8988T (cell line): ENCODE results near the gene PIK3C2G.

Experiments used
- DNase-seq: peaks from one replicate; pipeline ENCODE4 v3.0.0; 2011

The PIK3C2G gene

DNA sequence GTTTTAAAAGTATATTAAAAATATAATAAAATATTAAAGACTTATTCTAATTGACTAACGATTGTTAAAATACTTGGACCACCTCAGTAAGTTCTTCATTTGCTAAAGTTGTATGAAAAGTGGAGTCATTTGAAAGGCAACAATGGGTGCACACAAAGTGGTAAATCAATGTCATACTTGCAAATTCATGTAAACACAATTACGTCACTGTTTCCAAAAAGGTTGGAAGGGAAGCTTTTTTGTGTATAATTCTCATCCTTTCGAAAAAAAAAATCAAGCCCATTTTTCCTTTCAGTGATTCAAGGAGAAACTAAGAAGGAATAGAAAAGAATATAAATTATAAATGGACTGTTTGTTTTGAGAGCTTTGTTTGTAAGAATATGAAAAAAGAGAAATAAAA, 166.2 kb downstream of the PIK3C2G start:
- DNase-seq: no peak

DNA sequence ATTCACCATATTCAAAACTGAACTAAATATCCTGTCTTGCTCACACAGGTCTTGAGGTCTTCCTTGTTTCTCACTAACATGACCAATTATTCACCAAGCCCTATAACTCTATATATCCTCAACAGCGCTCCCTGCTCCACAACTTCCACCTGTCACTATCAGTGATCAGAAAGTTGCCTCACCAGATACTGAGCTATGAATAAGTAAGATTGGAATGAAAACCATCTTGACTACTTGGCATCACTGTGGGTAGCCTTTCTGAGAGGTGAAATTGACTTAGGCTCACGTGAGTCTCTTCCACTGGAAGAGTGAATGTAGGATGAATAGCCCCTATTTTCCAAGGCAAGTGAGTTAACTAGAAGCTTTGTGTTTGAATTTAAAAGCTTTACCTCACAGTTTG, 167.1 kb downstream of the PIK3C2G start:
- DNase-seq: no peak

DNA sequence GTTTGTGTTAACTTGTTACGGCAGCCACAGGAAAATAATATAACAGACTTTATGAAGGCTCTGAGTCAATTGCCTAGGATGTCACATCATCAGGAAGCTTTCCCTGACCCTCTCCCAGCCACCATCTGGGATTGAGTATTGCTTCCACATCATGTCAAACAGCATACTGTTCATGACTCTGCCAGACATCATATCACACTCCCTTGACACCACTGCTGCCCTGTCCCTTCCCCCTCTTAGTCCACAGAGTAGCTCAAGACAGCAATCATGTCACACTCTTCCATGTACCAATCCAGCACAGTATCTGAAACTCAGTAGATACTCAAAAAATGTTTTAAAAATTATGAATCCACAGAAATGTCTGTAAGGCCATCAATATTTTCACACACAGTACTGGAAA, 168.0 kb downstream of the PIK3C2G start:
- DNase-seq: no peak

- DNase-seq: no peak
Measured at GRCh38 chr12:18430425-18431048, 169.2 kb downstream of the PIK3C2G start.

- no peak for DNase-seq
Measured at GRCh38 chr12:18431771-18432170, 170.5 kb downstream of the PIK3C2G start.

DNA sequence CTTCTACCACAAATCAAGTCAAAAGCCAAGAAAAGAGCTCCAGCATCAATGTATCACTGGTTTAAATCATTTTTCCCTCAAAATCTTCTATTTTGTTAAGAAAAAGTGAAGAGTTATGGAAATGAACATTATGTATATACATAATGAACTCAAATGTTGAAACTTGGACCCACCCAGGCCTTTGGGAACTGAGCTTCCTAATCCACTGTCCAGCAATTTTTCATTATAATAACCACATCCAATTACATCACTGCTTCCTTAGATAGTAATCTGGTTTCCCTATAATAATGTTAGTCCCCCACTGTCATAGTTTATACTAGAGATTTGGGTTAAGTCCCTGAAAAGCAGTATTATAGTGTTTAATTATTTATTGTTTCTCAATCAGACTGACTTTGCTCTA, 170.9 kb downstream of the PIK3C2G start:
- DNase-seq: no peak

GRCh38 chr12:18436170-18436569, 174.9 kb downstream of the PIK3C2G start:
- DNase-seq: no peak

DNA sequence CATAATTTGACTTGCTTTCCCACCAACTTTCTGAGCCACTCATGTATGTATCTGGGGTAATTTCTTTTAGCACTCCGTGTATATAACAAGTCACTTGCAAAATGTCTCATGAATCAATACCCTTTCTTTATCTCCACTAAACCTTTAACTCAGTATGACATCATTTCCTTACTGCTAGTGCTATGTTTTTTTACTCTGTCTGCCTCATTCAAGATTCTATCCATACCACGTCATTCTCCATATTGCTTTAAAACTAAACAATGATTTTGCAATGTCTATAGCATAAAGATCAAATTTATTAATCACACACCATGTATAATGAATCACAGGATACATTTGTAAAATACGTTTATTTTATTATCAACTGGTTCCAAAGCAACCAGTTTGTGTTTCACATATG, 178.2 kb downstream of the PIK3C2G start:
- DNase-seq: no peak

DNA sequence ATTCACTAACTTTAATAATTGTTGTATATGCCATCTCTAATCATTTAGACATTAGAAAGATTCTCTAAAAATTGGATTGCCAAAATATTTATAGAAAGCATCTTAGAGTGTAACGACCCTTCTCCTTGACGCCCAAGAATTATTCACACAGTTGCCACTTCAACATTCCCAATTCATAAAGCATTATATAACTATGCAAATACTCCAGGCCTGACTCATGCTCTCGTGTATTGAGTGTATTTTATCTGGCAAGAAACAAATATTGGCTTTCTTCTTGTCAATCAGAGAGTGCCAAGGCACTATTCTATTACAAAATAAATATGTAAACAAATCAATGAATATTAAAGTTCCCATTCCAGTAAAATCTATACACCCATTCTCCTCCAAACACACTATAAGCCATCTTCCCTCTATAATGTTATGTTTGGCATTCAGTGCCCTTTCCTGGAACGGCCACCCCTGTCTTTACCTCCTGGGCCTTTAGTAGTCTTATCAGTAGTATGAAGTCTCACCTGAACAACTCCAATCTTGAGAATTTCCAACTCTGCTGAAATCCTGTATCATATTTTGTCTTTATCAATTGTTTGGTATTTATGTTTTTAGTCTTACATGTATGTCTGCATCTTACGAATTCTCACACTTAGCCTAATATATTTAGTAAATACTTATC, 182.6 kb downstream of the PIK3C2G start:
- DNase-seq: no peak

DNA sequence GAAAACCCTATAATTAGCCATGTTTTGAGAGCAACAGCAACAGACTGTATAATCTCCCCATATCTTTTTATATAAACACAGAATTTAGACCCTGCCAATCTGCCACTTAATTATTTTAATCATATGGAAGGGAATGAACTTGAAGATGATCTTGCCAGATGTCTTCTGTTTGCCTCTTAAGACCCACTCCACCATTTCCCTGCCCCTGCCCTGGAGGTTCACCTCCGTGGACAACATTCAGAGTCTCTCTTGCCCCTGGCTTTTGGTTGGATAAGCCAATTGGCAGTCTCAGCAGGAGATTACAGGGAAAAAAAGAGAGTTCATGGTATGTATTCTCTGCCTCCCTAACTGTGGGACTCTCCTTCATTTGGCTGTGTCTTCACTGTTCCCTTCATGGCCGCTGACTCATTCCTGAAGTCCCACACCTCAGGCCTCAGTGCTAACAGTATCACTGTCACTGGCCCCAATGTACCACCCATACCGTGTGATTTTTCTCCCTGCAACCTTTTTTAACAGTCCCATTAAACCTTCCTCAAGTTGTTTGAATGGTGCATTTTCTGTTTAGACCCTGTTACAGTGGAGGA, 184.8 kb downstream of the PIK3C2G start:
- no peak for DNase-seq

DNA sequence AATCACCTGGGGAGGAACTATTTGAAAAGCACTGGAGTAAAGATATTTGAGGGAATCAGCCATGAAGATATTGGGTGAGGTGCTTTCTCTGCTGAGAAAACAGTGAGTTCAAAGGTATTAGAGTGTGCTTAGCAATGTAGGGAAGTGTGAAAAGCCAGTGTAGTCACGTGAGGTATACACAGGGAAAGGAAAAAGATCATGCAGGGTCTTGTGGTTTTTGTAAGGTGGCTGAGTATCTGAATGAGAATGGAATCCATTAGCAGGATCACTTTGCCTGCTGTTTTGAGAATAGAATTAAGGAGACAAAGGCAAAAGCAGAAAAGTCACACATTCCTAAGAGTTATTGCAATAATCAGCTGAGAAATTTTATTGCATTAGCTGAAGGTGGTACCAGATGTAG, 193.0 kb downstream of the PIK3C2G start:
- DNase-seq: no peak

DNA sequence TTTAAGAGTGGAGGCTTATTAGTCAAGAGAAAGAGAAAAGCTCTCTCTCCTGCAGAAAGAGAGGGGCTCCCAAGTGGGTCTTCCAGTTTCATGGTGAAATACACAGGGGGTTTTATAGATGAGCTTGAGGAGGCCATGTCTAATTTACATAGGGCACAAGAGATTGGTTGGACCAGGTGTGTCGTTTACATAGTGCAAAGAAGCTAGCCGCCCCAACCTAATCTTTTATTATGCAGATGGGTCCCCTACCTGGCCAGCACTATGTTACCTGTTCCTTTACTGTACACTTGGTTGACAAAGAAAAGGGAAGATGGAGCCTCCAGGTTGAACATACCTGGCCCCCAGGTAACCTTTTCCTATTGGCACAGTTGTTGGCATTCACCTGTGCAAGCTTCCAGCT, 195.0 kb downstream of the PIK3C2G start:
- DNase-seq: no peak

DNA sequence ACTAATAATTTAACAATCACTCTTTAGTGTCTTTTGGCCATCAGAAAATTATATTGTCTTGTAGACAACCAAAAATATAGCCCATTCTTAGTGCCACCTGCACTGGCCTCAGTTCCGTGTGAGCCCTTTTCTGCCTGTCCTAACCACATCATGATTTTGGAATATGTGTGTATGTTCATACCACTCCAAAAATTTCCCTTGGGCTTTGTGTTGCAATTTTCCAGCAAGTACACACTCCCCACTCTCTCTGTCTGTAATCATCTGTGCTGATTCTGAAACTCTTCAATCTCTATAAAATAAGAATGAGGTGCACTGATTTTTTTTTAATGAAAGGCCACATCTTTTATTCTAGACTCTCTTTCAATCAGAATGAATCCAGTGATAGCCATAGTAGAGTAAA, 196.0 kb downstream of the PIK3C2G start:
- no peak for DNase-seq

GRCh38 chr12:18461758-18462157, 200.4 kb downstream of the PIK3C2G start:
- DNase-seq: no peak

GRCh38 chr12:18462442-18462841, 201.1 kb downstream of the PIK3C2G start:
- no peak for DNase-seq

GRCh38 chr12:18467620-18468245, 206.4 kb downstream of the PIK3C2G start:
- DNase-seq: no peak

DNA sequence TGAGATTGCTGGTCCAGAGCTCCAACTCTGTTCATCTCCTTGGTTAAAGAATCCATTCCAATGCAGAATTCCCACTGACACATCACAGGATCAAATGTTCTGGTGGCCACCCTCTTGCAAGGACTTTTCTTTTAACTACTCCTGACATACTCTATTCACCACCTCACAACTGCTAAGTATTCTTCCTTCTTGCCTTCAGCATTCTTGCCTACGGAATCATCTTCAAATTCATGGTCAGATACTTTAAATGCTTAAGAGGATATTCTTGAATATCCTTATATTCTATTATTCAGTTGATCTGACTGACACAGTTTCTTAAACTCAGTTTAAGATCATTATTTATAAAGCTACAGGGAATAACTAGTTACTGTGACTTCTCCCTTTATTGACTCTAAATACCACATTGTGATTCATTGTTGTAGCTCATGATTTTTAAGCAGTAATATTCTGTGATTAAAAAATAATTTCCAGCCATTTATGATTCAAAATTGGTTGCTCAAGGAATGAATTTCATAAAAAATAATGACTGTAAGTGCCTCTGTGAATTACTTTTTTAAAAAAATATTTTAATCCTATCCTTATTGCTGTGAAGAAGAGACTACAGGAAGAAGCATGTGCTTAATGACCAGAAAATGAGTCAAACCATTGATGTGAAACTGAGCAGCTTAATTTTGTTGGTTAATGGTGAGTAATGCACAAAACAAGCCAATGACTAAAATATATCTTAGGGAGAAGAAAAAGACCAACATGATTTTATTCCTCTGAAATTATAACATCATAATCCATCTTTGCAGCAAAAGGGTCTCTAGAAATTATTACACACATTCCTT, 207.1 kb downstream of the PIK3C2G start:
- no peak for DNase-seq

- DNase-seq: no peak
Measured at GRCh38 chr12:18470251-18470650, 208.9 kb downstream of the PIK3C2G start.

GRCh38 chr12:18472304-18472703, 211.0 kb downstream of the PIK3C2G start:
- no peak for DNase-seq

GRCh38 chr12:18472806-18473205, 211.5 kb downstream of the PIK3C2G start:
- no peak for DNase-seq

GRCh38 chr12:18476861-18477260, 215.5 kb downstream of the PIK3C2G start:
- DNase-seq: no peak

DNA sequence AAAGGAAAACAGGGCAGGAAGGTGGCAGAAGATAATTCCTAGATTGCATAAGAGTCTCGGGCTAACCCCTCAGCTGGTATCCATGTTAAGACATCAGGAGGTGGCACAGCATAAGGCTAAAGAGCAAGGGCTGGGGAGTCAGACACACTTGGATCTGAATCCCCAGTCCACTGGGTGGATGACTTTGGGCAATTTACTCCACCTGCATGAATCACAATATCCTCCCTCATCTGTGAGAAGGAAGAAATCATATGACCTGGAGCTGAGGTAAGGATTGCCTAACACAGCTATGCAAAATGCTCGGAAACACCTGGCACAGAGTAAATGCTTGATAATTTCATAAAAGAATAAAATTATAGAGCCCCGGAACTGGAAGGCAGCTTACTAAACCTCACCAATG, 217.9 kb downstream of the PIK3C2G start:
- no peak for DNase-seq

DNA sequence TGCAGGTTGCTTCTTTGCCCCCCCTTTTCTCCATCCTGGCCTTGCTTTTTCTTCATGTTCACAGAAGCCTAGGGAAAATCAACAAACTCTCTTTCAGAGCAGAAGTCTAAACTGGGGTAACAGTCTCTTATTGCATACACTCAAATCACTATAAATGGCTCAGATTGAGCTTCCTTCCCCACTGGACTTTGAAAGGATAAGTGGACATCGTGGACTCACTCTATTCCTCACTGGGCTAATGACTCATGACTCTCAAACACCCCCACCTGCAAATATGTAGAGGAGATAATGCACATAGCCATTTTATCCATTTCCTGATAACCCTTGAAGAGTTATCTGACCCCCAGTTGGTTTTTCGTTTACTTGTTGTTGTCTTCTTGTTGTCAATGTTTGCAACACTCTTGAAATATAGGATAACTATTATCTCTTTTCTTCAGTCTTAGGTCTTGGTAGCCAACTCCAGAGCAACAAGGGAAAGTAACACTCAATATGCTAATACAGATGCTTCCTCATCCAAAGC, 221.3 kb downstream of the PIK3C2G start:
- DNase-seq: no peak
